ENCODE measurements around the gene KCTD7.
"Not testable (repeated sequence)": the region's sequence is repeated elsewhere in the genome, so short reads cannot be mapped to it uniquely, and the experiment has no call there.

KCTD7 gene

GRCh38 chr7:66615699-66616098, 13.0 kb upstream of the KCTD7 start:
- no peak for DNase-seq (ENCODE audit: low read depth in 2 of 2)

GRCh38 chr7:66617295-66617694, 11.4 kb upstream of the KCTD7 start:
- DNase-seq (ENCODE audit: low read depth in 2 of 2): no peak

GRCh38 chr7:66619341-66619948, 9.2 kb upstream of the KCTD7 start:
- not testable (repeated sequence) for DNase-seq (ENCODE audit: low read depth in 2 of 2)

GRCh38 chr7:66626331-66626934, 2.2 kb upstream of the KCTD7 start:
- no peak for DNase-seq (ENCODE audit: low read depth in 2 of 2)

GRCh38 chr7:66627151-66627681, 1.5 kb upstream of the KCTD7 start:
- no peak for DNase-seq (ENCODE audit: low read depth in 2 of 2)

GRCh38 chr7:66627881-66628360, 760 bp upstream of the KCTD7 start:
- no peak for DNase-seq (ENCODE audit: low read depth in 2 of 2)

GRCh38 chr7:66629222-66630062, 761 bp downstream of the KCTD7 start:
- DNase-seq (ENCODE audit: low read depth in 2 of 2): no peak

GRCh38 chr7:66630531-66630930, 1.9 kb downstream of the KCTD7 start:
- DNase-seq (ENCODE audit: low read depth in 2 of 2): no peak

GRCh38 chr7:66631471-66631870, 2.8 kb downstream of the KCTD7 start:
- DNase-seq (ENCODE audit: low read depth in 2 of 2): no peak

- DNase-seq (ENCODE audit: low read depth in 2 of 2): no peak
Measured at GRCh38 chr7:66634816-66635215, 6.1 kb downstream of the KCTD7 start.

- DNase-seq (ENCODE audit: low read depth in 2 of 2): not testable (repeated sequence)
Measured at GRCh38 chr7:66635322-66635981, 6.8 kb downstream of the KCTD7 start.

GRCh38 chr7:66635982-66636546, 7.4 kb downstream of the KCTD7 start:
- DNase-seq (ENCODE audit: low read depth in 2 of 2): not testable (repeated sequence)

GRCh38 chr7:66638309-66639099, 9.8 kb downstream of the KCTD7 start:
- DNase-seq (ENCODE audit: low read depth in 2 of 2): no peak

- DNase-seq (ENCODE audit: low read depth in 2 of 2): no peak
Measured at GRCh38 chr7:66639773-66640172, 11.1 kb downstream of the KCTD7 start.

GRCh38 chr7:66640802-66641525, 12.3 kb downstream of the KCTD7 start:
- no peak for DNase-seq (ENCODE audit: low read depth in 2 of 2)

- no peak for DNase-seq (ENCODE audit: low read depth in 2 of 2)
Measured at GRCh38 chr7:66641526-66641871, 12.8 kb downstream of the KCTD7 start.

- no peak for DNase-seq (ENCODE audit: low read depth in 2 of 2)
Measured at GRCh38 chr7:66642186-66642585, 13.5 kb downstream of the KCTD7 start.

- DNase-seq (ENCODE audit: low read depth in 2 of 2): no peak
Measured at GRCh38 chr7:66642932-66643331, 14.3 kb downstream of the KCTD7 start.

GRCh38 chr7:66643395-66643794, 14.7 kb downstream of the KCTD7 start:
- DNase-seq (ENCODE audit: low read depth in 2 of 2): no peak

- not testable (repeated sequence) for DNase-seq (ENCODE audit: low read depth in 2 of 2)
Measured at GRCh38 chr7:66651026-66651425, 22.3 kb downstream of the KCTD7 start.

Data from stimulated activated CD8-positive, alpha-beta memory T cell treated with anti-CD3 and anti-CD28 coated beads, Interleukin-7, amount 100 ng/mL, for 4 hours (primary cell).